WTC11 (cell line): ENCODE results near the gene LRRC49. TPM values are rescaled to one million over a fixed set of nuclear protein-coding genes. Genes with fewer than 3 reads are reported as not detected.

Experiments
- ATAC-seq: fragments of 200-7000 bp; cut with Tn5 transposase; 2 replicates; pipeline ENCODE4 v1.10.0; 2021; ENCODE audit warnings: mild to moderate bottlenecking, moderate library complexity
- CTCF ChIA-PET: fragments of 300-600 bp; sonication (Branson Sonifier 250); formaldehyde crosslinking; loops from one replicate; lab custom pipeline; 2021; ENCODE audit warnings: antibody characterized with exemption; lab: Charles Lee
- POLR2A ChIA-PET: fragments of 350-600 bp; sonication (Branson Sonifier 250); formaldehyde crosslinking; loops from one replicate; lab custom pipeline; 2021; ENCODE audit warnings: antibody characterized with exemption; lab: Charles Lee
- DNase-seq: peaks from one replicate; pipeline ENCODE4 v3.0.0; 2021; ENCODE audit warnings: low spot score
- H3K27ac Mint-ChIP-seq: 2 replicates; pipeline ENCODE4 v1.8.0; 2021; ENCODE audit warnings: mixed read lengths
- H3K27me3 Mint-ChIP-seq: 2 replicates; pipeline ENCODE4 v1.8.0; 2021; ENCODE audit warnings: low read depth, mild to moderate bottlenecking, moderate library complexity, mixed read lengths
- H3K36me3 Mint-ChIP-seq: 2 replicates; pipeline ENCODE4 v1.8.0; 2021; ENCODE audit warnings: mixed read lengths
- H3K4me1 Mint-ChIP-seq: 2 replicates; pipeline ENCODE4 v1.8.0; 2022; ENCODE audit warnings: mixed read lengths
- H3K4me3 Mint-ChIP-seq: 2 replicates; pipeline ENCODE4 v1.8.0; 2021; ENCODE audit warnings: mild to moderate bottlenecking, moderate library complexity, mixed read lengths
- H3K9me3 Mint-ChIP-seq: 2 replicates; pipeline ENCODE4 v1.8.0; 2021; ENCODE audit warnings: mixed read lengths
- AR ChIP-seq: fragments of 250-450 bp; sonication (Bioruptor Pico); IDR thresholded peaks from 2 replicates; pipeline ENCODE4 v1.9.0; 2021; ENCODE audit warnings: mild to moderate bottlenecking
- ATF1 ChIP-seq: sonication (generic); formaldehyde crosslinking; IDR thresholded peaks from 2 replicates; pipeline ENCODE4 v1.8.1; 2023; ENCODE audit warnings: mild to moderate bottlenecking, moderate library complexity, missing genetic modification reagents
- E2F5 ChIP-seq: sonication (generic); formaldehyde crosslinking; IDR thresholded peaks from 2 replicates; pipeline ENCODE4 v1.8.1; 2022; ENCODE audit warnings: mild to moderate bottlenecking, moderate library complexity, missing genetic modification reagents
- FOXK1 ChIP-seq: sonication (generic); formaldehyde crosslinking; IDR thresholded peaks from 2 replicates; pipeline ENCODE4 v1.8.0; 2022; ENCODE audit warnings: mild to moderate bottlenecking, moderate library complexity, missing genetic modification reagents
- FOXP4 ChIP-seq: sonication (generic); formaldehyde crosslinking; IDR thresholded peaks from 2 replicates; pipeline ENCODE4 v1.8.0; 2022; ENCODE audit warnings: mild to moderate bottlenecking, missing genetic modification reagents
- JUN ChIP-seq: sonication (generic); formaldehyde crosslinking; IDR thresholded peaks from 2 replicates; pipeline ENCODE4 v1.8.0; 2023; ENCODE audit warnings: mild to moderate bottlenecking, missing genetic modification reagents
- KAT7 ChIP-seq: sonication (generic); formaldehyde crosslinking; IDR thresholded peaks from 2 replicates; pipeline ENCODE4 v1.8.1; 2023; ENCODE audit warnings: missing genetic modification reagents, mild to moderate bottlenecking, borderline replicate concordance
- MXD4 ChIP-seq: fragments of 250-450 bp; sonication (Bioruptor Pico); IDR thresholded peaks from 2 replicates; pipeline ENCODE4 v1.8.0; 2021; ENCODE audit warnings: mild to moderate bottlenecking, moderate library complexity, borderline replicate concordance
- RORB ChIP-seq: fragments of 250-450 bp; sonication (Bioruptor Pico); IDR thresholded peaks from 2 replicates; pipeline ENCODE4 v1.9.0; 2021; ENCODE audit warnings: mild to moderate bottlenecking
- SMAD3 ChIP-seq: sonication (generic); formaldehyde crosslinking; IDR thresholded peaks from 2 replicates; pipeline ENCODE4 v1.8.0; 2022; ENCODE audit warnings: missing genetic modification reagents, mild to moderate bottlenecking, borderline replicate concordance
- USF2 ChIP-seq: sonication (generic); formaldehyde crosslinking; IDR thresholded peaks from 2 replicates; pipeline ENCODE4 v1.8.1; 2023; ENCODE audit warnings: mild to moderate bottlenecking, missing genetic modification reagents, moderate library complexity
- ZNF671 ChIP-seq: fragments of 250-450 bp; sonication (Bioruptor Pico); IDR thresholded peaks from 2 replicates; pipeline ENCODE4 v1.8.0; 2021; ENCODE audit warnings: mild to moderate bottlenecking
- total RNA-seq: library from RNA; stranded (reverse); gene quantifications from 3 replicates; pipeline ENCODE4 v1.2.3, GENCODE V29; 2021
- TF ChIP-seq, protein P1 (sequence below): sonication (generic); formaldehyde crosslinking; conservative IDR thresholded peaks from 2 replicates; pipeline ENCODE4 v1.8.1; 2023; ENCODE audit warnings: mild to moderate bottlenecking, low read depth, missing genetic modification reagents, moderate library complexity
- TF ChIP-seq, protein P2 (sequence below): fragments of 250-450 bp; sonication (Bioruptor Pico); IDR thresholded peaks from 2 replicates; pipeline ENCODE4 v1.8.0; 2021; ENCODE audit warnings: mild to moderate bottlenecking
- TF ChIP-seq, protein P3 (sequence below): sonication (generic); formaldehyde crosslinking; IDR thresholded peaks from 2 replicates; pipeline ENCODE4 v1.8.0; 2023; ENCODE audit warnings: mild to moderate bottlenecking, missing genetic modification reagents

The LRRC49 gene
- total RNA-seq, 1 experiment from 2014 or later, result 6.9 TPM

GRCh38 chr15:71011503-71012155 lies 119.0 kb downstream of the LRRC49 start:
- no peak for DNase-seq
- no peaks in the 10 kb centered on the region for H3K27me3 Mint-ChIP-seq
- peak; percentile 80 for ATAC-seq
- no peak overlapping the region for H3K27ac Mint-ChIP-seq
- no peaks in the 10 kb centered on the region for H3K9me3 Mint-ChIP-seq
- POLR2A ChIA-PET, result no interaction called here
- H3K4me3 Mint-ChIP-seq, result no peak overlapping the region
- H3K4me1 Mint-ChIP-seq, result no peaks in the 10 kb centered on the region
- TF ChIP-seq JUN (CRISPR knock-in tag), result no peak
- TF ChIP-seq E2F5 (CRISPR knock-in tag), result no peak
- TF ChIP-seq, protein P1, sequence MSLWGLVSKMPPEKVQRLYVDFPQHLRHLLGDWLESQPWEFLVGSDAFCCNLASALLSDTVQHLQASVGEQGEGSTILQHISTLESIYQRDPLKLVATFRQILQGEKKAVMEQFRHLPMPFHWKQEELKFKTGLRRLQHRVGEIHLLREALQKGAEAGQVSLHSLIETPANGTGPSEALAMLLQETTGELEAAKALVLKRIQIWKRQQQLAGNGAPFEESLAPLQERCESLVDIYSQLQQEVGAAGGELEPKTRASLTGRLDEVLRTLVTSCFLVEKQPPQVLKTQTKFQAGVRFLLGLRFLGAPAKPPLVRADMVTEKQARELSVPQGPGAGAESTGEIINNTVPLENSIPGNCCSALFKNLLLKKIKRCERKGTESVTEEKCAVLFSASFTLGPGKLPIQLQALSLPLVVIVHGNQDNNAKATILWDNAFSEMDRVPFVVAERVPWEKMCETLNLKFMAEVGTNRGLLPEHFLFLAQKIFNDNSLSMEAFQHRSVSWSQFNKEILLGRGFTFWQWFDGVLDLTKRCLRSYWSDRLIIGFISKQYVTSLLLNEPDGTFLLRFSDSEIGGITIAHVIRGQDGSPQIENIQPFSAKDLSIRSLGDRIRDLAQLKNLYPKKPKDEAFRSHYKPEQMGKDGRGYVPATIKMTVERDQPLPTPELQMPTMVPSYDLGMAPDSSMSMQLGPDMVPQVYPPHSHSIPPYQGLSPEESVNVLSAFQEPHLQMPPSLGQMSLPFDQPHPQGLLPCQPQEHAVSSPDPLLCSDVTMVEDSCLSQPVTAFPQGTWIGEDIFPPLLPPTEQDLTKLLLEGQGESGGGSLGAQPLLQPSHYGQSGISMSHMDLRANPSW, result no peak
- no peak for TF ChIP-seq FOXK1
- no peak for TF ChIP-seq MXD4
- no peak for TF ChIP-seq SMAD3
- no peak for TF ChIP-seq ZNF671
- TF ChIP-seq USF2 (CRISPR knock-in tag), result no peak
- TF ChIP-seq, protein P2, sequence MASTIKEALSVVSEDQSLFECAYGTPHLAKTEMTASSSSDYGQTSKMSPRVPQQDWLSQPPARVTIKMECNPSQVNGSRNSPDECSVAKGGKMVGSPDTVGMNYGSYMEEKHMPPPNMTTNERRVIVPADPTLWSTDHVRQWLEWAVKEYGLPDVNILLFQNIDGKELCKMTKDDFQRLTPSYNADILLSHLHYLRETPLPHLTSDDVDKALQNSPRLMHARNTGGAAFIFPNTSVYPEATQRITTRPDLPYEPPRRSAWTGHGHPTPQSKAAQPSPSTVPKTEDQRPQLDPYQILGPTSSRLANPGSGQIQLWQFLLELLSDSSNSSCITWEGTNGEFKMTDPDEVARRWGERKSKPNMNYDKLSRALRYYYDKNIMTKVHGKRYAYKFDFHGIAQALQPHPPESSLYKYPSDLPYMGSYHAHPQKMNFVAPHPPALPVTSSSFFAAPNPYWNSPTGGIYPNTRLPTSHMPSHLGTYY (CRISPR knock-in tag), result no peak
- no peaks in the 10 kb centered on the region for H3K36me3 Mint-ChIP-seq
- CTCF ChIA-PET, result interaction anchor here (0.6 to 2.4 kb wide), 19 partner anchors 9 to 732 kb away, joined by 3 to 12 read pairs (median 4); partner anchors contain the start of gene THSD4

- Mint-ChIP-seq H3K4me1 (peaks cover 3% of the 10 kb centered on the region), H3K27ac (no peak overlapping the region), H3K9me3 (no peaks in the 10 kb centered on the region), H3K36me3 (no peaks in the 10 kb centered on the region), H3K27me3 (no peaks in the 10 kb centered on the region), H3K4me3 (no peak overlapping the region)
- TF ChIP-seq RORB (CRISPR knock-in tag) (no peak), FOXP4 (no peak), KAT7 (CRISPR knock-in tag) (no peak), AR (CRISPR knock-in tag) (no peak), ATF1 (no peak)
- TF ChIP-seq, protein P3, sequence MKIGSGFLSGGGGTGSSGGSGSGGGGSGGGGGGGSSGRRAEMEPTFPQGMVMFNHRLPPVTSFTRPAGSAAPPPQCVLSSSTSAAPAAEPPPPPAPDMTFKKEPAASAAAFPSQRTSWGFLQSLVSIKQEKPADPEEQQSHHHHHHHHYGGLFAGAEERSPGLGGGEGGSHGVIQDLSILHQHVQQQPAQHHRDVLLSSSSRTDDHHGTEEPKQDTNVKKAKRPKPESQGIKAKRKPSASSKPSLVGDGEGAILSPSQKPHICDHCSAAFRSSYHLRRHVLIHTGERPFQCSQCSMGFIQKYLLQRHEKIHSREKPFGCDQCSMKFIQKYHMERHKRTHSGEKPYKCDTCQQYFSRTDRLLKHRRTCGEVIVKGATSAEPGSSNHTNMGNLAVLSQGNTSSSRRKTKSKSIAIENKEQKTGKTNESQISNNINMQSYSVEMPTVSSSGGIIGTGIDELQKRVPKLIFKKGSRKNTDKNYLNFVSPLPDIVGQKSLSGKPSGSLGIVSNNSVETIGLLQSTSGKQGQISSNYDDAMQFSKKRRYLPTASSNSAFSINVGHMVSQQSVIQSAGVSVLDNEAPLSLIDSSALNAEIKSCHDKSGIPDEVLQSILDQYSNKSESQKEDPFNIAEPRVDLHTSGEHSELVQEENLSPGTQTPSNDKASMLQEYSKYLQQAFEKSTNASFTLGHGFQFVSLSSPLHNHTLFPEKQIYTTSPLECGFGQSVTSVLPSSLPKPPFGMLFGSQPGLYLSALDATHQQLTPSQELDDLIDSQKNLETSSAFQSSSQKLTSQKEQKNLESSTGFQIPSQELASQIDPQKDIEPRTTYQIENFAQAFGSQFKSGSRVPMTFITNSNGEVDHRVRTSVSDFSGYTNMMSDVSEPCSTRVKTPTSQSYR (CRISPR knock-in tag), result no peak
- ChIA-PET CTCF (no interaction called here), POLR2A (no interaction called here)
- DNase-seq, result no peak
- no peak for ATAC-seq
Observed at GRCh38 chr15:71013446-71013845, 120.8 kb downstream of the LRRC49 start.
